Thyroid gland (tissue), 4 donors: ENCODE data around the gene DOCK1.

ENCODE experiments used
- CTCF ChIP-seq, 6 experiments: fragments of 200-600 bp in 3 of 6; fragments of 450-650 bp in 3 of 6; sonication (generic) in 3 of 6; IDR thresholded peaks; one replicate each; pipeline ENCODE4 v1.5.1; 2016 to 2019; ENCODE audit warnings: antibody characterized with exemption in 6 of 6, mild to moderate bottlenecking in 2 of 6, inconsistent platforms in 1 of 6, moderate library complexity in 1 of 6
- POLR2A ChIP-seq, 2 donors: fragments of 450-650 bp; IDR thresholded peaks; one replicate each; pipeline ENCODE4 v1.6.1; 2017; ENCODE audit warnings: antibody characterized with exemption in 2 of 2, mild to moderate bottlenecking in 2 of 2, moderate library complexity in 1 of 2

DNA sequence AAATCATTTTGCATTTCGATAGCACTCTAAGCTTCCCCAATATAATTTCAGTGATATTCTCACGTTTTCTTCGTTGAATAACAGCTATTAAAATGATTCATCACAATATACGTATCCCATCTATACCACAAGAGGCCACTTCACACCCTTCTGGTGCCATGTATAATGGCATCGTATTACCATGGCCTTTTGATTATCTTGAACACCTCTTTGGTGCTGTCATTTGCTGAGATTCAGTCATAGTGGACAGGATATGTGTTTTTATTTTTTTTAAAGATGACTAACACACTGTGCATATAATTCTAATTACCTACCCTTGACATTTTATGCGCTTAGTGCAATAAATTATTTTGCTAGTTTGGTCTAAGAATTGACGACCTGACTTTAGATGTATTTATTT is 297.8 kb downstream of the DOCK1 start:
- TF ChIP-seq CTCF (IDR thresholded peaks at IDR 0.05) (no peak), POLR2A (IDR thresholded peaks at IDR 0.05) (no peak)
